ENCODE results near the gene PACSIN1.

The PACSIN1 gene

DNA sequence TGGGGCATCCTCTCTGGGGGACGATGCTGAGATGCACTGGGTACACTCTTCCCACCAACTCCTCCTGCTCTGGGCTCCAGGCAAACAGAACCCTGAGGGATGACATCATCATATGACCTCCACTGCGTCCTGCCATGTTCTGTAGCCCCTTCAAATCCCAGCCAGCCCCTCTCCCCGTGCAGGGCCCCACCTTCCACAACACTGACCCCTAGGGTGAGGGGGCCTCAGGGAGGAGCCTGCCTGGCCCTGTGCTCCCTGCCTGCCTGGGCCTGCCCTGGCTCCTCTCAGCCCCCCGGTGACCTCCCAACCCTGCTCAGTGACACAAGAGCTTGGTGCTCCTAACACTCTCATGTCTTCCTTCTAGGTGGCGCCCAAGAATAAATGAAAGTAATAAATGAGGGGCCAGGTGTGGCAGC is 99.9 kb downstream of the PACSIN1 start:
- no peak for DNase-seq

DNA sequence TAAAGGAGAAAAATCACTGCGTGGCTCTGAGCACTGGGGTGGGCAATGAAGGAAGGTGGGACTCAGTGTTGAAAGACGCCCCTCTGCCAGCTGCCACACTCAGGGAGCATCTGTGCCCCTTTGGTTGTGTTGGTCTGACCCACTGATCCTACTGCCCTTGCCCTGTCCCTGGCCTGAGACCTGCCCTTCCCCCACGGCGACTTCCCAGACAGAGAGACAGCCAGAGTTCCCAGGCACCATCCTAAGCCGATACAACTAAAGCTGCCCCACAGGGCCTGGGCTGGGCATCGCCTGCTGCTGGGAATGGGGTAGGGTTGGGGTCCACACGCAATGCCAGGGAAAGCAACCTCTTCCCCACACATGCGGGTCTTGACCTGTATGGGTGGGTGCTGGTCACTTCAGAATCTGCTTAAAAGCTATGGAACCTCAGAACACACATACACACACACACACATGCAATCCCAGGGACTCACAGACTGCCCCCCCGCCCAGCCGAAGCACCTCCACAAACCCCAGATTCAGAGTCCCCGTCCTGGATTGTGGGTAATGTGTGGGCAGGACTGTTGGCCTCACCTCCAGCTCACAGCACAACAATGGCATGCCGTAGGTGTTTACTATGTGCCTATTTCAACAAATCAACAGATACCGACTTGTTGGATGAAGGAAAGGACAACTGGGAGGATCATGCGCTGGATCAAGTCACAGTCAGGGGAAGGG is 101.1 kb downstream of the PACSIN1 start:
- no peak for DNase-seq

DNA sequence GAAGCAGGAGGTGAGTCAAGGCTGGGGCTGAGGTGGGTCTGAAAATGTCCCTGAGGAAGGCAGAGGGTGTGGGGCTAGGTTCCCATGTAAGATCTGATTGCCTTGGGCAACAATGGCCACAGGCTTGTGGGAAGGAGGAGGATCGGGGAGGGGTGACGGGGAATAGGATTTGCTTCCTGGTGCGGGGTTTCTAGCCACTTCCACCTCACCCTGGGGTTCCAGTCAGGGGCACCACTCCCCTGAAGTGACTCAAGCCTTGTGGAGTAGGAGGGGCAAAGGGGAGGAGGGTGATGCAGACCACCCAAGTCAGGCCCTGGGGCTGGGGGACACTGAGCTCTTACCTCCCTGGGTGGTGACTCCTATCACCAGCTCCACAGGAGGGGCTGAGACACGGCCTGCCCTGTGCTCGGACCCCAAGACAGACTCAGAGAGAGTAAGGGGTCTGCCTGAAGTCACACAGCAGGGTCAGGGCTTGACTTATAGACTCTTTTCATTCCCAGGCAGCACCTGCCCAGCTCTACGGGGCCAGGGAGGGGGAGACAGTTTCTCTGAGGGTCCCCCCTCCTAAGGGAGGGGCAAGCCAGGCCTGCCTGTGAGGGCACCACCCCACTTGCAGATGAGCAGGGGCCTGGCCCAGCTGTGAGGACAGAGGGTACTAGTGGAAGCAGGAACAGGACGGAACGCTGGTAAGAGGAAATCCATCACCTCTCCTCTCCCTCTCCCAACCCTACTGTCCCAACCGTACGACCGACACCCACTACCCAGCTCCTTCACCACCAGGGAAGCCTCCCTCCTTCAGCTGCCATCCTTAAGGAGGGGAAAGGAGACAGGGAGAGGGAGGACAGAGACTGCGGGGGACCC is 102.7 kb downstream of the PACSIN1 start:
- DNase-seq = no peak

DNA sequence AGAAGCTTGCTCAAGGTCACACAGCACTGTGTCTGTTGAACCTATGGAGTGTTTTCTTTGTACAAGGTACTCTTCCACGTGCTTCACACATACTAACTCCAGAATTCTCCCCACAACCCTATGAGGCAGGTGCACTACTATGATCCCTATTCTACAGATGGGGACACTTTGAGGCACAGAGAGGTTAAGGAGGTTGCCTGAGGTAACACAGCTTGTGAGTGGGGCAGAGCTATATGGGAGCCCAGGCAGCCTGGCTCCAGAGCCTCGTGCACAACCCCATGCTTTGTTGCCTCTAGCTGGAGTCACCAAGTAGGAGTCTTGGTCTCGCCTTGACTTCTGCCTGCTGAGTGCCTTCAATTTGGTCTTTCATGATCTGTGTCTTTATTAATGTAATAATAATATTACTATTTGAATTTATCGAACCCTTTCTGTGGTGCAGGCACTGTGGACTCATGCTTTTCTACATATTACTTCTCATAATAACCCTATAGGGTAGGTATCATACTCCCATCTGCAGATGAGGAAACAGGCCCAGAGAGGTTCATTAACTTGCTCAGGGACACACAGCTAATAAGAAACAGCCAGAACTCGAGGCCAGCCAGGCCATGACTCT is 103.6 kb downstream of the PACSIN1 start:
- no peak for DNase-seq

DNA sequence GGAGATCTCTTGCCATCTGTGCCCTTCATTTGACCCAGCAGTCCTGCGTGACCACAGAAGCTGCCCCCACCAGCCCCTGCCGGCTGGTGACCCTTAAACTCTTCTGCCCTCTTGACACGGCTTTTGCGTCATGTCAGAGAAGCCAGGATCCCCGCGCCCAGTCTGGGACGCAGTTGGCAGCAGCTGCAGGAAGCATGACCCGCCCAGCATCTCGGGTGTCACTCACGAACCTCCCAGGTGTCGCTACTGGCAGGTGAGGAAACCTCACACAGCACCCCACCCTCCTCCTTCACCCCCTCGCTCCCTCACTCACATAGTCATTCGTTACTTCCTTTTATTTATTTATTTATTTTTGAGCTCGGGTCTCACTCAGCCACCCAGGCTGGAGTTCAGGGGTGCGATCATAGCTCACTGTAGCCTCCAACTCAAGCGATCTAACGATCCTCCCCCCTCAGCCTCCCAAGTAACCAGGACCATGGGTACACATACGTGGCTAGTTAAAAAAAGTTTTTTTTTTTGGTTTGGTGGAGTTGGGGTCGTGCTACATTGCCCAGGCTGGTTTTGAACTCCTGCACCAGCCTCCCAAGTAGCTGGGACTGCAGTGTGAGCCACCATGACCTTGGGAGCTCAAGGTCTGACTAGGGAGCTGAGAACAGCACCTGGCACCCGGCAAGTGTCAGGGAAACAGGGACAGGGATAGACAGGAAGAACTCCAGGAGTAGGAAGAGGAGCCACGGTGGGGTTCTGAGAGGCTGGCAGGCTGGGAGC is 104.4 kb downstream of the PACSIN1 start:
- no peak for DNase-seq

DNA sequence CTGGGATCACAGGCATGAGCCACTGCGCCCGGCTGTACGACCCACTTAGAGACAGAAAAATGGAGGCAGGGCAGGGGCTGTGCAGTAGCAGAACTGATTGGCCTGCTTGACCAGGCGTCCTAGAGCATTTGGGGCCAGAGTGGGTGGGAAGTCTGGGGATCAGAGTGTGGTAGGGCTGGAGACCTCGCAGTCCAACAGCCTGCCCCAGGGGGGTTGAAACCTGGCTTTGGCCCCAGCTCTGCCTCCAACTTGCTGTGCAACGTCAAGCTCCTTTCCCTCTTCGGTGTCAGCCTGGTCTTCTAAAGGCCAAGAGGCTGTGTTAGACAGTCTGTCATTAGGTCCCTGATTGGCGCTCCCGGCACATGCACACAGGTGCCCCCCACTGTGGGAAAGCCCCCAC is 105.5 kb downstream of the PACSIN1 start:
- DNase-seq = no peak

DNA sequence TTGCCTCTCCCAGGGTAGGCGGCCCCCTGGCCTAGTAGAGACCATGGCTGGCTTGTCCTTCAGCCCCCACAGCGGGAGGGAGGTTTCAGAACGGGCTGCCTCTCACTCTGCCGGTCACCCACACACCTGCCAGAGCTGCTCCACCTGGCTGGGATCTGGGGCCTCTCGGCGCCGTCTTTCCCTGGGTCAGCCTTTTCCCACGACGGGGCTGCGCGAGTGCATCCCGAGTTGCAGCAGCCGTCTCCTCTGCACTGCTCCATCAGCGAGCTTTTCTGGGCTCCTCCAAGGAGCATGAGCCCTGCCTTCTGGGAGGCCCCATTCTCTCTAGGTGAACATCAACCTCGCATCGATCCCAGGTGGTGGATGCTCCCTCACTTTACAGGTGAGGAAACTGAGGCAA is 106.1 kb downstream of the PACSIN1 start:
- no peak for DNase-seq

DNA sequence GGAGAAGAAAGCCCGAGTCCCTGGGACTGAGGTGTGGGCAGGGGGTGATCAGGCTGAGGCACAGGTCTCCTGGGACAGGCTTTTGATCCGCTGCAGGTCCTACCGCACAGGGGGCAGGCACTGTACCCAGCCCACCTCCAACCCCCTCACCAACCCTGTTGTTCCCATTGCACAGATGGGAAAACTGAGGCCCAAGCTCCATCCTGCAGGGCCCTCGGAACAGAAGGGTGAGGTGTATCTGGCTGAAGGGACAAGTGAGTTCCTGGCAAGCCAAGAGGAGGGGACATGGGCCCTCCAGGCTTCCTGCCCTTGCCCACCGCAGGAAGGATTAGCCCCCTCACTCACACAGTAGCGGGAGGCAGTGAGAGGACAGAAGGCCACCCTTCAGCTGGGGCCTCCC is 106.7 kb downstream of the PACSIN1 start:
- no peak for DNase-seq

DNA sequence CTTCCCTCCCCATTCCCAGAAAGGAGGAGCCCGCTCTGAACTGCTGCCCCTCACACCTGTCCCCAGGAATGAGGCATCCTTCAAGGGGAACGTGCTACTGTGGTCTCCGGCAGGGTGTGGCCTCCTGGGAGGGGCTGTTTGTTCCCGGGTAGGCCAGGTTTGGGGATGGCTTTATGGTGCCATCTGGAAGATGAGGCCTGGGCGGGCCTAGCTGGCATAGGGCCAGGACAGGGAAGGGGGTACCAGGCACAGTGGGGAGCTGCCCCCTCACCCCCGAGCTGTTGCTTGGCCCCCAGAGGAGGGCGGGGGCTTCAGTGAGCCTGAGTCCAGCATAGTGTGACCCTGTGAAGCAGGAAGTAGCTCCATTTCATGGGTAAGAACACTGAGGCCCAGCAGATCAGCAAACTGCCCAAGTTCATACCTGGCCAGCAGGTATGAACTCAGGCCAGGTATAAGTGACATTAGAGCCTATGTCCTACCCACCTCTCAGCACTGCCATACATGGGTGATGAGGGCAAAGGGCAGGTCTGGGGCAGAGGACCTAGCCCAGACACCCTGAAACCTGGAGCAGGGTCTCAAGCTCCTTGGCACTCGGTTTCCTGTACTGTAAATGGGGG is 107.8 kb downstream of the PACSIN1 start:
- DNase-seq = no peak

DNA sequence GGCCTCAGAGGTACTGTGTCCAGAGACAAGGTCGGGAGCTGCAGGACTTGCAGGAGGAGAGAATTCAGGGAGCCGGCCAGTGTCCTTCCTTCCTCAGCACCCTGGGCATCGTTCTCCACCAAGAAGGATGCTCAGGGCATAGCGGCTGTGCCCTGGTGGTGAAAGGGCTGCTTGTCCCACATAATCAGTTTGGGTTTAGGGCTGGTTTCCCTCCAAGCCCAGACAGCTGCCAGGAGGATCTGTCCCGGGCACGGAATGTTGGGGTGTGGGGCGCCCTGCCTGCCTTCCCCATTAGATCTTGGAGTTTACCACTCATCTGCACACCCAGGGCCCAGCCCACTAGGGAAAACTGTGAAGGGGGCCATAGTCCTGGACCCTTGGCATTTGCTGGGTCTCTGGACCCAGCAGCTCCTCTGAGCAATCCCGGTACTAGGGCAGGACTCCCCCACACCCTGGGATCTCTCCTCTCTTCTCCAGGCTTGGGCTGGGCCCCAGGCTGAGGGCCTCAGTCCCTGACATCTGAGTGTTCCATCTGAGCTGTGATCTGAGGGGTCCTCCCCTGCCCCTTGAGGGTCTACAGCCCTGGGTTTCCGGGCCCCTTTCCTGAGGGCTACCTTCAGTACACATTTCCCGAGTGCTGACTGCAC is 108.9 kb downstream of the PACSIN1 start:
- no peak for DNase-seq

DNA sequence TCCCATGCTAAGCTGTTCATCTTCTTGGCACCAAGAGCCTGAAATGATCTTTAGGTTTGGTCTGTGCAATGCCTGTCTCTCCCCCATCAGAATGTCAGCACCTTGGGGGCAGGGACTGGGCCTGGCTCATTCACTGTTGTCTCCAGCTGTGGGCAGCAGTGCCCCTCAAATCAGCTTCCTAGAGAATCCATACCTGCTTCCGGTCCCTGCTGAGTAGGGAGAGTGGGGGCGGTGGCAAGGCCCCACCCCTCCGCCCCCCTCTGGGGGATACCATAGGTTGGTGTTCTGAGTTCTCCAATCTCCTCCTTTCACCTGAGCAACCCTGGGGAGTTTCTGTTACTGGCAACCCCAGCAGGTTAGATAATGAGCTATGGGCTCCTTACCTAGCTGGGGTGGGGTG is 109.5 kb downstream of the PACSIN1 start:
- no peak for DNase-seq

DNA sequence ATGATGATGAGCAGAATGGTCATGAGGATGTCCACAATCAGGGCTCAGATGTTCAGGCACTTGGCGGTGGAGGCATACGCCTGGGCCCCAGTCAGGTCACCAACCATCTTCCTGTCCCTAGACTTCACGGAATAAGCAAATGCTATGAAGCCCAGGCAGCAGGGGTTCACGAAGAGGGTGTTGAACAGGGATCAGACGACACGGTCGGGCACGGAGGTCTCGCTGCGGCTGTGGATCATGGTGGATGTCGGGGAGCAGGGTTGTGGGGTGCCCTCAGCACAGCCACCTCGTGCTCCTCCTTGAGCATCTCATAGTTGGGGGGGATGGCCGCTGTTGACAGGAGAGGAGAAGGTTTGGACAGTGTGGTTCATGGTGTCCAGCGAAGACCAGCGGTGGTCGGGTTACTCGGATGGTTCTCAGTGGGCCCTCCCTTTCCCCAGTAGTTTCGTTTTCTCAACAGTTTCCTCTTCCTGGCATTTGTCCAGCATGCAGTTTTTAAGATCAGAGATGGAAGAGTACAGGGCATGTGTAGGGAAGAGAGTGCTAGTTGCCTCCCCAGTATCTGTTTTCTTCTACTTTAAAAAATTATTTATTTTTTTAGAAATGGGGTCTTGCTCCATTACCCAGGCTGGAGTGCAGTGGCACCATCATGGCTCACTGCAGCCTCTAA is 110.5 kb downstream of the PACSIN1 start:
- DNase-seq = no peak

DNA sequence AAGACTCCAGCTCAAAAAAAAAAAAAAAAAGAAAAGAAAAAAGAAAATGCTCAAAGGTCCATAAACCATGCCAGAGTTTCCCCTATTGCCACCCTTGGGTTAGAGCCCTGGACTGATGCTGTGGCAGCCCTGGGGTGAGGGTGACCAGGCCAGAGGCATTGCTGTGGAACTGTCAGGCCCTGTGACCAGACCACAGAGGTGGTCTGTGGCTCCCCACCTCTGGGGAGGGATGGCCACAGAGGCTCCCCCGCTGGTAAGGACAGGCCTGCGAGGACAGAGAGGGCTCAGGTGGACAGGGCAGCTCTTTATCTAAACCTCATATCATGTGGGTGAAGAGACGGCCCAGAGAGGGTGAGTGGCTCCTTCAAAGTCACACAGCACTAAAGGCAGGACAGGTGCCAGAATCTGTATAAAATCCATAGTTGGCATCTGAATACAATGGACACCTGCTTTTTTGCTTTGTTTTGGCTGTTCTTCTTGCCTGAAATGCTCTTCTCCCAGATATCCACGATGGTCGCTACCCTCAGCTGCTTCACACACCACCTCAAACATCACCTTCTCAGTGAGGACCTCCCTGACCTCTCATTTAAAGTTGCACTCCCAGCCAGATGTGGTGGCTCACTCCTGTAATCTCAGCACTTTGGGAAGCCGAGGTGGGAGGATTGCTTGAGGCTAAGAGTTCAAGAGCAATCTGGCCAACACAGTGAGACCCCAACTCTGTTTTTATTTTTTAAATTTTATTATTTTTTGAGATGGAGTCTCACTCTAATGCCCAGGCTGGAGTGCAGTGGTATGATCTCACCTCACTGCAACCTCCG is 112.8 kb downstream of the PACSIN1 start:
- DNase-seq = no peak

DNA sequence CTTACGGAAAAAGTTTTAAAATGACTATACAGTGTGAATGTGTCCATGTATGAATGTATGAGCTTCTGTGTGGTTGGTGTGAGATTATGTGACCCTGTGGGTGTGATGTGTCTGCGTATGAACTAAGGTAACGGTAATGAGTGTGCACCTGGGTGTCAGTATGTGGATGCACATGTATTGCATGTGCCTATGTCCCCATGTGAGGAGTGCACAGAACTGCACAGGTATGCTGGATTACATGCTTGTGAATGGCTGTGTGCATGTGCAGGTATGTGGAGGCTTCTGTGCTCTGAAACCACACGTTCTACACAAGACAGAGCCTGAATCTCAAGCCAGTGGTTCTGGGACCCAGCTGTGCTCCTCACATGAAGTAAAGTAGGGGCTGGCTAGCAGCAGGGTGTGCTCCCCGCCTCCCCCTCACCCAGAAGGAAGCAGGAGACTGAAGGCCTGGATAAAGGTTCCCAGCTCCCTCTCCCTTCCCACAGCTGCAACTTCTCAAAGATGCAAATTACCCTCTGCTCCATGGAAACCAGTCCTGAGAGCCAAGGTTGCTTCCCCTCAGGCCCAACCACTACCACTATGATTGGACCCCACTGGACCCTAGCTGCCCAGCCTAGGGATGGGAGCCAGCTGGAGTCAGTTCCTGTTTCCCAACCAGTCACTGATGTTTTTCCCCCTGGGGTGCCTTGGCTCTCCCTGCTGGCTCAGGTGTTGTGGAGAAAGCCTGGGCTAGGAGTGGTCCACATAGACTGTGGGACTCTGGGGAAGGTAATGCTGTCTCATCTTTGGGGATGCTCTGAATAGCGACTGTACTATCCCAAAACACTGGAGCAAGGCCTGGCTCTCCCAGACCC is 115.1 kb downstream of the PACSIN1 start:
- no peak for DNase-seq

DNA sequence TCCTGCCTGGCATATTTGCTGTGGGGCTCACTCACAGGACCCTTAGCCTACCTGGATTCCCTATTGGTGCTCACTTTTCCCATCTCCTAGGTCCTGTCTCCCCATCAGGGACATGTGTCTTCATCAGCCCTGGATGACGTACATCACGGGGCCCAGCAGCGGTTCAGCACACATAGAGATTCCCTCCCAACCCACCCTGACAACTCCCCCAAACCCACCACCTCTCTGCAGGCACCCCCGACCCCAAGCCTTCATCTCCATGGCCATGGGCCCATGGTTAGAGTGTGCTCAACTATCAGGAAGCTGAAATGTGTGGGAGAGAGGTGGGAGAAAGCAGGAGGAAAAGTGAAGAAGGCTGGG is 115.7 kb downstream of the PACSIN1 start:
- DNase-seq = no peak

DNA sequence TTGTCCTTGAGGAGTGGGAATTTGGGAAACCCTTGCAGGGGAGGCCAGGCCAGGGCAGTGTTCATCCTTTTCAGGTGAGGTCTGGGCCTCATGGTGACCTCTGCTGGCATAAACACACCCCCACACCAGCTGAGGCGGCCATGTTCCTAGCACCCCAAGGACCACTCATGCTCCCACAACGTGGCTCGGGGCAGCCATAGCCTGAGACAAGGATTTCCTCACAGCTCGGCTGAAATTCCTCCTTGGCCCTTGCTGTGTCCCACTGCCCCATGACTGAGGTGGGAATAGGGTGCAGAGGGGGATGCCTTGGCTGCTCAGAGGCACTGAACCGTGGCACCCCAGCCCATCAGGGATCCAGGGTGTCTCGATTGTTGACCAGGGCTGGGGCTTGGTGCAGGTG is 117.6 kb downstream of the PACSIN1 start:
- no peak for DNase-seq

DNA sequence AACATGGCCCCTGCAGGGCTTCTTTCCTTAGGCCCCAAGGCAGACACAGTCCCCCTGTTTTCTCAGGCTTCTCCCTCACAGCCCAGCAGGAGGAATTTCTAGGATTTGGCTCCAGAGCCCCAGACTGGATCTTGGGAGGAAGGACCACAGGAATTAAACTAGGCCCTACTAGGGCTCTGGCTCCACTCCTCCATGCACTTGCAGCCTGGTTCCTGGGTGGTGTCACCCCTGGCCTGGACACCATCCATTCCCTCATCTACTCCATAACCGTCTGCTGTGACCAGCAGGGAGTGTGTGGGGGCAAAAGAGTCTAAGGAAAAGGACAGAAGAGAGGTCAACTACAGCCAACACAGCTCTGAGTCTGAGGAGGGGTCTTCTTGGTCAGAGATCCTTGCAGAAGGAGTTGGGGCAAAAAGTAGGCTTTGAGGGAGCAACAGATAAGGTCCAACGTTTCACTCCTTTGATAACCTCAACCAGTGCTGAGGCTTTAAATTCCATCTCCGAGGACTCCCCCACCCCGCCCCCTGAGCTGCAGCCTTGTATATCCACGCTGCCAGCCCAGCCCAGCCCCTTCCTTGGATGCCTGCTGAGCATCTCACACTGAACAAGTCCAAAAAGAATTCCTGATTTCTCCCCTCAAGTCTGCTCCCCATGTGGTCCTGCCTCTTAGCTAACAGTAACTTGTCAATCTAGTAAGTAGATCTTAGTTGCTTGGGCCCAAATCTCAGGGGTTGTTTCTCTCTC is 118.2 kb downstream of the PACSIN1 start:
- no peak for DNase-seq

DNA sequence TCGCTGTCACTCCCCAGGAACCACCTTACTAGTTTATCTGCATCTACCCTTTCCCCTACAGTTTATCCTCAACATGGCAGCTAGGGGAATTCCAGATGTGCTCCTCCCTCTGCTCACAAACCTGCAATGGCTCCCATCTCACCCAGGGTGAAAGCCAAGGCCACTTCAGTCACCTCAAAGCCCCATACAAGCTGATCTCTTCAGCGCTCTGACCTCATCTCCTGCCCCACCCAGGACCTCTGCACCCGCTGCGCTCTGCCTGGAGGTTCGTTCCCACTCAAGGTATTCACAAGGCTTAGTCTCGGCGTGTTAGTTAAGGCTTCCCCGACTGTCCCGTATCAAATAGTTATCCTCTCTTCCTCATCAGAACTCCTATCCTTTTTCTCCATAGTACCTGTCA is 118.8 kb downstream of the PACSIN1 start:
- DNase-seq = no peak
